Lung (tissue), 12 donors: ENCODE measurements around the gene AHCY. TPM values are rescaled to one million over a fixed set of nuclear protein-coding genes. Genes with fewer than 3 reads are reported as not detected.
A peak's percentile ranks its signal among the peaks of the same experiment; 100 is the strongest.
"Not testable (repeated sequence)": the region's sequence is repeated elsewhere in the genome, so short reads cannot be mapped to it uniquely, and the experiment has no call there.

Experiments
- ATAC-seq: fragments of 200-7000 bp; cut with Tn5 transposase; one replicate; pipeline ENCODE4 v1.9.1; 2020; ENCODE audit warnings: moderate number of reproducible peaks; ENCODE audit not compliant: insufficient read depth, low FRiP score
- DNase-seq, 3 donors: peaks; one replicate each; pipeline ENCODE4 v3.0.0-alpha.2; 2013 to 2017
- H3K27ac ChIP-seq, 2 donors: one replicate each; pipeline ENCODE4 v1.5.1; 2013; ENCODE audit warnings: mild to moderate bottlenecking in 2 of 2, moderate library complexity in 2 of 2, control low read depth in 1 of 2, inconsistent platforms in 1 of 2, low read depth in 1 of 2, low read length in 1 of 2
- H3K27me3 ChIP-seq, 3 donors: one replicate each; pipeline ENCODE4 v1.5.1; 2013; ENCODE audit warnings: low read length in 2 of 3; ENCODE audit not compliant: control insufficient read depth in 3 of 3, insufficient read depth in 3 of 3
- H3K36me3 ChIP-seq, 4 donors: one replicate each; pipeline ENCODE4 v1.5.1; 2013; ENCODE audit warnings: low read length in 4 of 4, mild to moderate bottlenecking in 1 of 4, moderate library complexity in 1 of 4; ENCODE audit not compliant: control insufficient read depth in 4 of 4, insufficient read depth in 4 of 4
- H3K4me1 ChIP-seq, 5 donors: one replicate each; pipeline ENCODE4 v1.5.1; 2013; ENCODE audit warnings: low read length in 5 of 5, mild to moderate bottlenecking in 2 of 5, moderate library complexity in 1 of 5; ENCODE audit not compliant: control insufficient read depth in 5 of 5, insufficient read depth in 5 of 5
- H3K4me3 ChIP-seq: one replicate; pipeline ENCODE4 v1.5.1; 2013; ENCODE audit warnings: mild to moderate bottlenecking, control low read depth, moderate library complexity
- H3K9ac ChIP-seq, 2 donors: one replicate each; pipeline ENCODE4 v1.5.1; 2013; ENCODE audit warnings: low read length in 2 of 2, control low read depth in 1 of 2; ENCODE audit not compliant: insufficient read depth in 1 of 2
- H3K9me3 ChIP-seq, 4 donors: one replicate each; pipeline ENCODE4 v1.5.1; 2013; ENCODE audit warnings: low read length in 3 of 4, mild to moderate bottlenecking in 1 of 4, moderate library complexity in 1 of 4; ENCODE audit not compliant: control insufficient read depth in 4 of 4, insufficient read depth in 3 of 4
- WGBS, 2 donors: extraction: QIAGEN DNeasy Blood & Tissue Kit; methylation state at CpG; one replicate each; pipeline ENCODE4 v1.1.7; 2013; 5-methylcytosine and 5-hydroxymethylcytosine counted together
- polyA plus RNA-seq, 2 donors: library from polyadenylated mRNA; stranded (reverse); fragments of 200-250 nt; gene quantifications; one replicate each; pipeline ENCODE4 v1.2.1, GENCODE V29; 2013
- total RNA-seq, 2 donors: library from RNA; depleted of rRNA in 1 of 2; stranded (reverse); fragments of >200 nt in 1 of 2; gene quantifications; one replicate each; pipeline ENCODE4 v1.2.1, GENCODE V29; 2014 to 2021
- TF ChIP-seq, protein P1 (sequence below): IDR thresholded peaks from 2 replicates; pipeline ENCODE4 v1.5.1; 2012; ENCODE audit warnings: mild to moderate bottlenecking; ENCODE audit errors: control extremely low read depth, extremely low read depth
- donor health status: control.
- donor health status: control.
- donor health status: Bipolar disorder and iron deficiency.
- donor health status: healthy.
- donor health status: DM: yes; HTN: yes; CAD: no.

Gene AHCY
- total and polyA plus RNA-seq, 4 donors = 40.2 to 116 (median 105) TPM

- H3K36me3 ChIP-seq = no peaks in the 10 kb centered on the region
- DNase-seq (no peak), ATAC-seq (no peak)
- TF ChIP-seq, protein P1, sequence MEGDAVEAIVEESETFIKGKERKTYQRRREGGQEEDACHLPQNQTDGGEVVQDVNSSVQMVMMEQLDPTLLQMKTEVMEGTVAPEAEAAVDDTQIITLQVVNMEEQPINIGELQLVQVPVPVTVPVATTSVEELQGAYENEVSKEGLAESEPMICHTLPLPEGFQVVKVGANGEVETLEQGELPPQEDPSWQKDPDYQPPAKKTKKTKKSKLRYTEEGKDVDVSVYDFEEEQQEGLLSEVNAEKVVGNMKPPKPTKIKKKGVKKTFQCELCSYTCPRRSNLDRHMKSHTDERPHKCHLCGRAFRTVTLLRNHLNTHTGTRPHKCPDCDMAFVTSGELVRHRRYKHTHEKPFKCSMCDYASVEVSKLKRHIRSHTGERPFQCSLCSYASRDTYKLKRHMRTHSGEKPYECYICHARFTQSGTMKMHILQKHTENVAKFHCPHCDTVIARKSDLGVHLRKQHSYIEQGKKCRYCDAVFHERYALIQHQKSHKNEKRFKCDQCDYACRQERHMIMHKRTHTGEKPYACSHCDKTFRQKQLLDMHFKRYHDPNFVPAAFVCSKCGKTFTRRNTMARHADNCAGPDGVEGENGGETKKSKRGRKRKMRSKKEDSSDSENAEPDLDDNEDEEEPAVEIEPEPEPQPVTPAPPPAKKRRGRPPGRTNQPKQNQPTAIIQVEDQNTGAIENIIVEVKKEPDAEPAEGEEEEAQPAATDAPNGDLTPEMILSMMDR = no peak
- WGBS, 2 donors = 60 to 72% methylated on average over 7 of the region's 7 CpGs
- no peaks in the 10 kb centered on the region for H3K27me3 ChIP-seq
- no peak overlapping the region for H3K9ac ChIP-seq
- H3K9me3 ChIP-seq = no peaks in the 10 kb centered on the region
- no peak overlapping the region for H3K27ac ChIP-seq
- peaks cover 0 to 26% (median 11%) of the 10 kb centered on the region in 5 donors for H3K4me1 ChIP-seq
- H3K4me3 ChIP-seq = no peak overlapping the region
These were observed 2.2 kb downstream of the AHCY start for GRCh38 chr20:34300809-34301586.

DNA sequence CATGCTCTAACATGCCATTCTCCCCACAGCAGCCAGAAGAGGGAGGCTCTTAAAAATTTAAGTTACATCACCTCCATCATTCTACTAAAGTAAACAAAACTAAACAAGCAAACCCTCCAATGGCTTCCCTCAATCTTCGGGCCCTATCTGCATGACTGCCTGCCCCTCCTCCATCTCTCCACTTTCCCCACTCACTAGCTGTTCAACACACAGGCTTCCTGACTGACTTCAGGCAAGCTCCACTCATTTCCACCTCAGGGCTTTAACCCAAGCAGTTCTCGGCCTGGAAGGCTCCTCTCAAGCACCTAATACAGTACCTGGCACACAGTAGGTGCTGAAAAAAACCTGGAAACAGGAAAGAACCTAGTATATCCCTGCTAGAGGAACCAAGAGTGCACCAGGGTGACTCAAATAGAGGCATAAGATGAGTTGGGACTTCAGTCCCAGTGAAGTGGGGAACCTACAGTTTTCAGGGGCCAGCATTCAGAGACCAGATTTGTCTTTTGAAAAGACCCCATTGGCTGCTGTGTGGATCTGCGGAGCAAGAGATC lies 2.8 kb downstream of the AHCY start:
- Histone ChIP-seq H3K27me3 (no peaks in the 10 kb centered on the region), H3K4me1 (peaks cover 0 to 26% (median 11%) of the 10 kb centered on the region in 5 donors), H3K36me3 (no peaks in the 10 kb centered on the region), H3K9me3 (no peaks in the 10 kb centered on the region), H3K9ac (no peak overlapping the region), H3K4me3 (no peak overlapping the region), H3K27ac (peak overlapping the region in 1 of 2 donors; percentile 39)
- ATAC-seq (no peak), DNase-seq (peak in 1 of 3 donors; percentile 45)
- TF ChIP-seq, protein P1 = no peak
- WGBS, 2 donors = 70 to 83% methylated on average over 3 of the region's 3 CpGs

DNA sequence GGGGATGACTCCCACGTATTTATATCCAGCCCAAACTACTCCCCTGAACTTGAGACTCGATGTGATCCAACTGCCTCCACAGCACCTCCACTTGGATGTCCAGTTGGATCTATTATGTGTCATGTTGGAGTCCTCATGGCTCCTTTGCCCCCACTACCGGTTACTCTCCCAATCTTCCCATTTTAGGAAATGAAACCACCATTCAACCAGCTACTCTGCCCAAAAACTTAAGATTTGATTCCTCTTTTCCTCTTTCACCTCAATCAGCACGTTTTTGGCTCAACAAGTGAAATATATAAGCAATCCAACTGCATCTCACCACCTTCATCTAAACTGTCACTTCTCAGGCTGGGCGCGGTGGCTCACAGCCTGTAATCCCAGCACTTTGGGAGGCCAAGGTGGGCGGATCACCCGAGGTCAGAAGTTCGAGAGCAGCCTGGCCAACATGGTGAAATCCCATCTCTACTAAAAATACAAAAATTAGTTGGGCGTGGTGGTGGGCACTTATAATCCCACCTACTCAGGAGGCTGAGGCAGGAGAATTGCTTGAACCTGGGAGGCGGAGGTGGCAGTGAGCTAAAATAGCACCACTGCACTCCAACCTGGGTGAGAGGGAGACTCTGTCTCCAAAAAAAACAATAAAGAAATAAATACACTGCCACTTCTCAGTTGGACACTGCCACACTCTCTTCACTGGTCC lies 3.4 kb downstream of the AHCY start:
- WGBS, 2 donors = 73 to 76% methylated on average over 11 of the region's 11 CpGs
- TF ChIP-seq, protein P1 = no peak
- Histone ChIP-seq H3K27ac (no peak overlapping the region), H3K9ac (no peak overlapping the region), H3K4me3 (no peak overlapping the region), H3K4me1 (peaks cover 0 to 26% (median 11%) of the 10 kb centered on the region in 5 donors), H3K36me3 (peaks cover 0 to 5% (median 0%) of the 10 kb centered on the region in 4 donors), H3K9me3 (no peaks in the 10 kb centered on the region), H3K27me3 (no peaks in the 10 kb centered on the region)
- ATAC-seq = no peak
- DNase-seq = no peak

DNA sequence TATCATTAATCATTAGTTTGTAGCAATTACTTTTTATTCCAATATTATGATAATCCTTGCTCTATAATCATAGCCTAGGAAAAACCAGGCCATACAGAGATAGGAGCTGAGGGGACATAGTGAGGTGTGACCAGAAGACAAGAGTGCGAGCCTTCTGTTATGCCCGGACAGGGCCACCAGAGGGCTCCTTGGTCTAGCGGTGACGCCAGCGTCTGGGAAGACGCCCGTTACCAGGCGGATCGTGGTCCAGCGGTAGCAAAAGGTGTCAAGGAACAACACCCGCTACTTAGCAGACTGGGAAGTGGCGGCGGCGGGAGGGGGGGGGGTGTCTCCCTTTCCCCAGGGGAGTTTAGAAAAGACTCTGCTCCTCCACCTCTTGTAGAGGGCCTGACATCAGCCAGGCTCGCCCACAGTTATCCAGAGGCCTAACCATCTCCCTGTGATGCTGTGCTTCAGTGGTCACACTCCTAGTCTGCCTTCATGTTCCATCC lies 4.8 kb downstream of the AHCY start:
- WGBS, 2 donors = 69 to 100% methylated on average over 3 to 10 of the region's 15 CpGs

More for the DNA sequence above, 4.8 kb downstream of the AHCY start:
- H3K27me3 ChIP-seq, ATAC-seq, DNase-seq, H3K4me3 ChIP-seq, H3K27ac ChIP-seq, H3K9me3 ChIP-seq, H3K9ac ChIP-seq, H3K36me3 ChIP-seq: not testable (repeated sequence)
- H3K4me1 ChIP-seq = peaks cover 0 to 26% (median 11%) of the 10 kb centered on the region in 5 donors
